HG02884 (cell line): ENCODE measurements around the gene NF2.

ENCODE experiments used
- ATAC-seq: cut with Tn5 transposase; IDR thresholded peaks from one replicate; pipeline ENCODE4 v1.9.1; 2021; ENCODE audit warnings: mild to moderate bottlenecking, moderate library complexity; ENCODE audit not compliant: unreplicated experiment

The NF2 gene

DNA sequence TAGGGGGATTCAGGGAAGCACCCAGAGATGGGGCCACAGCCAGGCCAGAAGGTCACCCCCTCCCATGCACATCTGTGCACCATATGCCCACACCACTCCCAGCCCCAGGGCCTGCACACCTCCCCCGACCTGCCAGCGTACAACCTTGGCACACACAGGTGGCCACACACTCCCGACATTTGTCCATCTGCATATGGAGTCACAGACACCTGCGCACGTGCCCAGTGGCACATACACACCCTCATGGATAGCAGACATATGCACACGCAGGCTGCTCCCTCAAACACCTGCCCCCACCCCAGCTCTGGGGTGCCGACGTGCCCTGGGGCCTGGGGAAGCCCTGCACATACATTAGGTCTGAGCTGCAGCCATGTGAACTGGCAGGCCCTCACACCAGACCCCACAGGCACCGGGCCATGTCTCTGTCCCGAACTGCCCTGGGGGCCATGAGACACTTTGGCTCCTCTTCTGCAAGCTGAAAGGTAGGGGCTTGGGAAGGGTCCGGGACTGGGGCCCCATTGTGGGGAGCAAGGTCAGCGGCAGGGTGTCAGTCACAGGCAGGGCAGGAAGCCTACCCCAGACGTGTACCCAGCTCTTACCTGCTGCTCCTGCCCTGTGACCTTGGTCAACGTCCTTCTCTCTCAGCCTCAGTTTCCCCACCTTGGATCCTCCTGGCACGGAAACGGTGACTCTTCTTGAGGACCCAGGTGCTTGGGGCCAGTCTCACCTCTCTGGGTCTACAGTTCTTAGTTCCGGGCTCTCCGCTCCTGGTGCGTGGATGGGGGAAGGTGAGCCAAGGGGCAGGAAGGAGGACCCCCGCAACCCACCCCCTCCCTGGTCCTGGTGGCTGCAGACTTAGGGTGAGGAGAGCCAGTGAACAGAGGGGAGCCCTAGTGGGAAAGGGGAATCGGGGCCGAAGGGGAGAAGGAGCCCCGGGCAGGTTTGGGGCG lies 115.8 kb downstream of the NF2 start:
- ATAC-seq = no peak

DNA sequence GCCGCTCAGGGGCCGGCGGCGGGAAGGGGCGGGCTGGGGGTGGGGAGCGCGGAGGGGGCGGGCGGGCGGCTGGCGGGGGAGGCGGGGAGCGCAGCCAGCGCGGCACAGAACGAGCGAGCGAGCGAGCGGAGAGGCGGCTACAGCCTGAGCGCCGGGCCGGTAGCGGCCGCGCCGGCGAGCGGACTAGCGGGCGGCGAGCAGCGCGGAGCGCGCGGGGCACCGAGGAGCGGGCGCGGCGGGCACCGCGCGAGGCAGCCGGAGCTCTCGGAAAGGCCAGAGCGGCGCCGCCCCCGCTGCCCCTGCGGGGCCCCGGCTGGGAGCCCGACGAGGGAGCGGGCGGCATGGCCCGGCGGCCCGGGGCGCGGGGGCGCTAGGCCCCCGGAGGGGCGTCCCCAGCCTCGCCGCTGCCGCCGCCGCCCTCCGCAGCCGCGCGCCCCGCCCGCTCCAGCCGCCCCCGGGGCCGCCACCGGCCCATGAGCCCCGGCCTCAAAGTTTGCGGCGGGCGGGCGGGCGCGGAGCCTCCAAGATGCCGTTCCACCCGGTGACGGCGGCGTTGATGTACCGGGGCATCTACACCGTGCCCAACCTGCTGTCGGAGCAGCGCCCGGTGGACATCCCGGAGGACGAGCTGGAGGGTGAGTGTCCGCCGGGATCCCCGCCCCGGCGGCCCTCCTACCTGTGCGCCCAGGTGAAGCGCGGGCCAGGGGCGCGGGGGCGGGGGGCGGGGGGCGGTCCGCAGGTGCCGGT lies 116.6 kb downstream of the NF2 start, which contains the start of gene CABP7:
Gene CABP7, plus strand, starts transcription at position 105 of the 747 bp plus-strand sequence. Its CDS starts 422 bp downstream, at position 527.
- no peak for ATAC-seq

DNA sequence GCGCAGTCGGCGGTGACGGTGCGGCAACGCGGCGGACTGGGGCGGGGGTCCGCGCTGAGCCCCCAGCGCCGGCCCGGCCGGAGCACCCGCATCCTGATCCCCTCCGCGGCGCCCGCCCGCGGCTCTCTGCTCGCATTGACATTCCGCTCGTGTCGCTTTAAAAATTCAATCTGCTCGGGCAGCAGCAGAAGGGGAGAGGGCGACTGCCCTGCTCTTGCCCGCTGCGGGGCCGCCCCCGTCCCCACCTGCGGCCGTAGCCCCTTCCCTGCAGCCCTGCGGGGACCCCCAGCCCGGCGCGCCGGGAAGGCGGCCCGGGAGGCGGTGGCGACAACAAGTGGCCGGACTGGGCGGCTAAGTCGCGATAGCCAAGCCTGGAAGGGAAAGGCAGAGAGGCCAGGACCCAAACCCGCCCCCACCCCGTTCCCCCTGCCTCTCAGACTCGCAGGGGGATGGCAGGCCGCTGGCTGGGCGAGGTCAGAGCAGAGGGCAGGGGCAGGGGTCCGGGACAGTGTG lies 117.4 kb downstream of the NF2 start:
- ATAC-seq = no peak

DNA sequence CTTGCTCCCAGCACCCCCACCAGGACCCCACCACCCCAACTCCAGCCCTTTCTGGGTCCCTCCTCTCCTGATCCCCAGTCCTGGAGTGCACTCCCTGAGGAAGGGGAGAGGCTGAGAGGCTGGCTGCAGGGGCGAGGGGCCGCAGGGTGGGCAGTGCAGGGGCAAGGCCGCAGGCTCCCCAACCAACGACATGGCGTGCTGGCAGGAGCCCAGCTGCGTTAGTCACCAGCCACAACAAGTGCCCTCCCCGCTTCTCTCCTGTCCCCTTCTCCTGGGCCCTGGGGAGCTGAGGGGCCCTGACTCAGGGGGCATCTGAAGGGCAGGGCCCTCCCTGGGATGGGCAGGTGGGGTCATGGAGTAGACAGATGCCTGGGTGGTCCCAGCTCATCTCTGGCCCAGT lies 118.7 kb downstream of the NF2 start:
- ATAC-seq = no peak

DNA sequence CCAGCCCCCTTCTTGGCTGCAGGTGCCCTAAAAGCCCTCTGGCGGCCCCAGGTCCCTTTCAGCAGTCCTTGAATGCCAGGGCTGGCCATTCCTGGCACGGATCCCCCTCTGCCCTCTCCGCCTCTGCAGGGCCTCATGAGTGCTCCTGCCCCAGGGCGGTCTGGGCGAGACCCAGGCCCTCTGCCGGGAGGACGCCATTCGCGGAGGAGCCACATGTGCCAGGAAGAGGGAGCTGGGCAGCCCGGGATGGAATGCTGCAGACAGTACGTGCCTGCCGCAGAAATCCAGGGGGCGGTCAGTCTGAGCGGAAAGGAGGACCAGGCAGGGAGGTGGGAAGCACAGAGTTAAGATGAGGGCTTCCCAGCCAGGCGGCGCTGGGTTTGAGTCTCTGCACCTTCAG lies 119.2 kb downstream of the NF2 start:
- ATAC-seq = no peak

DNA sequence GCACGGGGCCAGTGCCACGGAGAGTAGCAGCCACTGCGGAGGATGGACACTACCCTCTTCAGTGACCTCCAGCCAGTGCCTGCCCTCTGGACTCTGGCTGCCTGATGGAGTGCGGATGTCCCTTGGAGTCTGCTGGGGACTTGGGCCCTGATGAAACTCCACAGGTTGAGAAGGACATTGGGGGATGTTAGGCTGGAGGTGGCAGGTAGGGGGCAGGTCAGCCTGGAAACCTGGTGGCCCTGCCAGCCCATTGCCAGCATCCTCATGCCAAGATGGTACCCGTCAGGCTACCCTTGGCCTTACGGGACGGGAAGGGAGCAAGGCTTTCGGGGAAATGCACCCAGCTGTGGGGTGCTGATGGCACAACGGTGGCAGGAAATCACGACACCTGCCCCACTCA lies 120.3 kb downstream of the NF2 start:
- ATAC-seq = no peak

DNA sequence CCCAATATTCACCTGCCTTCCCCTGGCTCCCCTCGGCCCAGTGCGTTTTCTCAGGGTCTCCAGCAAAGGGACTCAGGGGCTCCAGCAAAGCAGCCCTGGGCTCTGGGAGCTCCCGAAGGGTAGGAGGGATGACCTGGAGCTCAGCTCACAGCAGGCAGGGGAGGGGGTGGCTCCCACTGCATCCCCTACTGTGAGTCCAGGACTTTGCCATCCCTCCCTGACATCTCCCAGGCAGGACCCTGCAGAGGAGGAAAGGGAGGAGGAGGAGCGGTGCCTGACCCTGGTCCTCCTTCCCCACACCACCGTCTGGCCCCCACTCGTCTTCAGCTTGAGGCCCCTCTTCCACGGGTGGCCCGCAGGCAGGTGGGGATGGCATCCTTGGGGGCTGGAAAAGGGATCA lies 121.4 kb downstream of the NF2 start:
- no peak for ATAC-seq

DNA sequence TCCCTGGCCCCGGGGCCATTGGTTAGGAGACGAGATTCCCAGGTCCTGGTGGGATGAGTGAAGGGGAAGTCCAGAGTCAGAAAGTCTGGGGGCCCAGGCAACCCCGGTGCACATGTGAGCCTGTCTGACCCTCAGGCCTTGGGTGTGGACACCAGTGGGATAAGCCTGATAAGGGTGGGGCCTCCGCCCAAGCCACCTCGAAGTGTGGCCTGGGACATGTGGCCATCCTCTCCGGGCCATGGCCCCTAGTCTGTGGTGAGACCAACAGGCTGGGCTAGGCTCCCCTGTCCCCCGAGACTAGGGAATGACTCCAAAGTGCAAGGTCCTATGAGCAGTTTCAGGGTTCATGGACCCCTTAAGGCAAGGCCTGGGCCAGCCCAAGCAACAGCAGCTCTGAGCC lies 122.7 kb downstream of the NF2 start:
- no peak for ATAC-seq

DNA sequence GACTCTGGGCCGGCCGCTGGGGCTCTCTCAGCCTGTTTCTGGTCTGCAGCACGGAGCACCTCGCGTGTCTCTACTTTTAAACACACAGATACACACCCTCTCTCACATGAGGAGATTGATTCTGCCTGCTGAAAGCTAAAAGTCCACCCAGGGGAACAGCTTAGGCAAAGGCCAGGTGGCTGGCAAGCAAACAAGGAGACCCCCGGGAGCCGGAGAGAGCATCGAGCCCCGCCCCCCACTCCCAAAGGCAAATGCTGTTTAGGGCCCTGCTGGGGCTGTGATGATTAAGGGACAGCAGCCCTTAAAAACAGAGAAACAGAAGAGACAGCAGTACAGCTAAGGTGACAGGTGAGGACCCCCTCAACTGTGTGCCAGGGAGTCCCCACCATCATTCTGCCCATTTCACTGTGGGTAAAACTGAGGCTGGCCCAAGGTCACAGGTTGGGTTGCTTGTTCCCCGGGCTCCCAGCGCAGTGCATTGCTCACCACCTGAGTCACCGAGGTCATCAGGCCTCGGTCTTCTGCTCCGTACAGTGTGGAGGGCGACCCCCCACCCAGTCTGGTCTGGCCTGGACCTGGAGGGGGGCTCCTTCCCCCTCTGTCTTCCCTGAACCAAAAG lies 123.2 kb downstream of the NF2 start:
- ATAC-seq = no peak

DNA sequence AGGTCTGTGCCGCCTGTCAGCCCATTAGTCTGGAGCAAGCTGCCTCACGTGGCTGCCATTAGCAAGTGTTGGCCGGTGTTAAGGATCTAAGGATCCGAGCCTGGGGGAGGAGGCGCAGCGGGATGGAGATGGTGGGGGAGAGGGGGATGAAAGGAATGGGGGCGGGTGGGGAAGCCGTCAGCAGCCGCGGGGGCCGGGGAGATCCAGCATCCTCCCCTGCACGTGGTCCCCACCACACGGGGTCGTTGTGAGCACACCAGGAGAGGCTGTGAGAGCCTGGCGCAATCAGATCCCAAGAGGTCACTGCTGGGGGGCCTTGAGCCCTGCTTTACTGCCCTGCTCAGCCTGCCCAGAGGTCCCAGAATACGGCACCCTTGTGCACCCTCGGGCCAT lies 123.7 kb downstream of the NF2 start:
- ATAC-seq = no peak

DNA sequence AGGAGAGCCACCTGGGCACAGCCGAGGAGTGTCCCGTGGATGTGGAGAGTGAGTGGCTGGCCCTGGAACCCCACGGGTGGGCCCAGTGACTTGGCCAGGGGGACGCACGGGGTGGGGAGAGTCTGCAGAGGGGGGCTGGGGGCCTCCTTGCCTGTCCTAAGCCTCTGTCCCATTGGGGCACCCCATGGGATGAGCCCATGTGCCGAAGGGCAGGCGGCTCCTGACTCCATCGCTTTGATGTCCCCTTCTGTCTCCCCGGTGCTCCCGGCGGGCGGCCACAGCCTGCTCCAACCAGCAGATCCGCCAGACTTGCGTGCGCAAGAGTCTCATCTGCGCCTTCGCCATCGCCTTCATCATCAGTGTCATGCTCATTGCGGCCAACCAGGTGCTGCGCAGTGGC lies 125.7 kb downstream of the NF2 start:
- no peak for ATAC-seq

DNA sequence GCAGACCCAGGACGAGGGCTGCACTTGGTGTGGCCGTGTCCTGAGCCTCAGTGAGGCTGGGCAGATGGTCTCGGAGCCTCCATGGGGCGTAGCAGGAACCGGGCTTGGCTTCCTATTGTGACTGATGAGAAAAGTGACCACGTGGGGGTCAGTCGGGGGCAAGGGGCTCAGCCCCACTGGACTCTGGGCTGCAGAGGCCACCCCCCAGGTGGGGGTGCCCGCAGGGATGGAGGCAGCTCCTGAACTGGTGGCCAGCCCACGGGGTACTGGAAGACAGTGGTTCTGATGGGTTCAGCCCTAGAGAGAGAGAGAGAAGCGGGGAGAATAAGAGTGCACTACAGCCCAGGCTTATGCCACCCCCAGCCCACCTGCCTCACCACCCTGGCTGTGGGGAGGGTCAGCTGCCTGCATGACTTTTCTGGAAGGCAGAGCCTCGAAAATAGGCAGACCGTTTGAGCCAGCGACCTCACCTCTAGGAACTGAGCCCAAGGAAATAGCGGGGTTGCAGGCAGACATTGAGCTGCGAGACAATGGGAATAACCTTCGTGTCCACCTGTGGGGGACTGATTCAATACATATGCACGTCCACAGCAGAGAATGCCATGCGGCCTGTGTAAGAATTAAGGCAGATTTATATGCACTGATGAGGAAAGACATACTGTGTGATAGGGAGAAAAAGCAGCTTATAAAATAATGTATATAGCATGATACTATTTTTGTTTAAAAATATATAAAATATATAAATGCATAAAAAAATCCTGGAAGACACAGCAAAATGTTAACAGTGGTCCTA lies 127.8 kb downstream of the NF2 start:
- no peak for ATAC-seq

DNA sequence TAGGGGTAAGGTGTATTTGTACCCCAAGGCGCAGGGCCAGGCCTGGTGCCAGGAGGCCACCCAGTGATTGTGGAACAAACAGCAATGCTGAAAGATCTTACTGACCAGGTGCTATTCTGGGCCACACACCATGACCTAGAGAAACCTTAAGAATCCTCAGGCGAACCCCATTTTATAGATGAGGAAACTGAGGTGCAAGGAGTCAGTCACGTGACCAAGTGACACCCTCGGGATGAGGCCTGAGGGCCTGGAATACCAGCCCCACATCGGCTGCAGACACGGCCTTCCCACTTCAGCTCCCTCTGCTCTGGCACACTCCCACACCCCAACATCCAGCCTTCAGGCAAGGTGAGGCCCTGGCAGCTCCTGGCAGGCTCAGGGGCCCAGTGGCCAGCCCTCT lies 129.4 kb downstream of the NF2 start:
- ATAC-seq = no peak

DNA sequence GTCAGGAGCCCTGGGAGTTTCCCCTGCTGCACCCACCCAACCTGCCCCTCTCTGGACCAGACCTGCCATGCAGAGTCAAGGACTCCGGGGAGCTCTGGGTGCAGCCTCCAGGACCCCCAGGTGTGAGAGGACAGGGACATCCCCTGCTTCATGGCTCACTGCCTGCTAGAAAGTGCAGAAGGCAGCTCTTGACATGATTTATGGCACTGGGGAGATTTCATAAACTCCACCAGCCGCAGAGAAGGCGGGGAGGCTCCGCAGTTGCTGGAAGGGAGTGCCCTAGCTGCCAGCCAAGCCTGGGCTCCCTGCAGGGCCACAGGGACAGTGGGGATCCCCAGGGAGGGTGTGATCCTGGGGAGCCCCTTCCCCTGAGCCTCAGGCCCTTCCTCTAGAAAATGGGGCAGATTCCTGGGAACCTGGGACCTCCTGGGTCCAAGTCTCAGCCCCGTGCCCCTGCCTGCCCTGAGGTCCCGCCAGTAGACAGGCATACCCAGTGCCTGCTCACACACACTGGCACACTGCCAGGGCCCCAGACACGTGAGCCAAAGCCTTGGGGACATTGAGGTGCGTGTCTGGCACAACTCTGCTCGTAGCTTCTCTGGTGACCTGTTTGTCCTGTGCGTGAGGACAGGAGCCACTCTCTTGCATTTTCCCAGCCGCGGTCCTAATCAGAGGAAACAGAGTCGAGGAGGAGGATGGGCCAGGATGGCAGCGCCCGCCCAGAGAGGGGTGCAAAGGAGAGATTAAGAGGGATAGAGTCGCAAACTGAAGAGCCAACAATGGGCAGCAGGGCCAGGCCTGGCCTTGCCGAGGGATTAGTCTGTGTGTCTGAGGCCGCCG lies 130.1 kb downstream of the NF2 start:
- ATAC-seq = no peak

DNA sequence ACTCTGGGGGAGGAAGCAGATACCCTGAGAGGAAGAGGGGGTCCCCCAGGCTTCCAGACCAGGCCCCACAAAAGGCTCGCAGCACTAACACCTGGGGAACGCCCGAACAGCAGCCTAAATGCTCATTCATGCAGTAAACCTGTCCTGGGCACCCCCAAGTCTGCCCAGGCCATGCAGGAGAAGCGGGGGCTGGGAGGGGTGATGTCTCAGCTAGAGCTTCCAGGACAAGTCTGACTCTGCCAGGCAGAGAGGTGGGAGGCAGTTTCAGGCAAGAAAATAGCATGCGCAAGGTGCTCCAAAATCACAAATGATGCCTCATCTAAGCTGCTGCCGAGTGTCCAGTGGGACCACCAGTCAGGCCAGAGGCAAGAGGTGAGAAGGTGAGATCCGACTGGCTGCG lies 131.0 kb downstream of the NF2 start:
- no peak for ATAC-seq

DNA sequence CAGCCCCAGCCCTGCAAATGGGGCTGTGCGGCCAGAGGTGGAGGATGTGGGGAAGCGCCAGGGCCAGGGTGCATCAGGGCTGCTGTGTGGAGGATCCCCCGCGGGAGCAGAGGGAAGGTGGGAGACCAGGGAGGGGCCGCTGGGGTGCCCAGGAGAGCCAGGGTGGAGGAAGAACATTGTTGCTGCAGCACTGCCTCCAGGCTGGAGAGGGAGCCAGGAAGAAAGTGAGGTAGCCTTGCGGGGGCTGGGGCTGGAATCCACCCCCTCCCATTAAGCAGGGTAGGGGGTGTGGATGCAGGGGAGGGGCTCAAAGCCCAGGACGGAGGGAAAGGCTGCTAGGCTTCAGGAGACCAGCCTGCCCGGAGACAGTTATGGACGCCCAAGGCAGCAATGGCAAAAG lies 131.4 kb downstream of the NF2 start:
- no peak for ATAC-seq

DNA sequence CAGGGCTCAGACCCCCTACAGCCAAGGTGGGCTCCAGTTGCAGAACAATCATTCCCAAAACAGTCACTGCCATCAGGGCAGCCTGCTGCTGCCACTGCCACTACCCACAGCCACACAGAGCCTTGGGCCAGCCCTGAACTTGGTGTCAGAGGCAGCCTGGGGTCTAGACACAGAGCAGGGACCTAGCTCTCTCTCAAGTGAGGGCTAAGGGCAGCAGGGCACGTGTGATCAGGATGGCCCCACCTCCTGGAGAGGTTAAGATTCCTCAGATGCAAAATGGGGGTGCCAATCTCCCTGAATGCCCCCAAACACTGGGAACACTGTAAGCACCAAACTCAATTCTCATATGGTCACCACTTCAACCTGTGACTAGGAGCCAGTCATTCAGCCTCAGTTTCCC lies 132.0 kb downstream of the NF2 start:
- ATAC-seq = no peak

DNA sequence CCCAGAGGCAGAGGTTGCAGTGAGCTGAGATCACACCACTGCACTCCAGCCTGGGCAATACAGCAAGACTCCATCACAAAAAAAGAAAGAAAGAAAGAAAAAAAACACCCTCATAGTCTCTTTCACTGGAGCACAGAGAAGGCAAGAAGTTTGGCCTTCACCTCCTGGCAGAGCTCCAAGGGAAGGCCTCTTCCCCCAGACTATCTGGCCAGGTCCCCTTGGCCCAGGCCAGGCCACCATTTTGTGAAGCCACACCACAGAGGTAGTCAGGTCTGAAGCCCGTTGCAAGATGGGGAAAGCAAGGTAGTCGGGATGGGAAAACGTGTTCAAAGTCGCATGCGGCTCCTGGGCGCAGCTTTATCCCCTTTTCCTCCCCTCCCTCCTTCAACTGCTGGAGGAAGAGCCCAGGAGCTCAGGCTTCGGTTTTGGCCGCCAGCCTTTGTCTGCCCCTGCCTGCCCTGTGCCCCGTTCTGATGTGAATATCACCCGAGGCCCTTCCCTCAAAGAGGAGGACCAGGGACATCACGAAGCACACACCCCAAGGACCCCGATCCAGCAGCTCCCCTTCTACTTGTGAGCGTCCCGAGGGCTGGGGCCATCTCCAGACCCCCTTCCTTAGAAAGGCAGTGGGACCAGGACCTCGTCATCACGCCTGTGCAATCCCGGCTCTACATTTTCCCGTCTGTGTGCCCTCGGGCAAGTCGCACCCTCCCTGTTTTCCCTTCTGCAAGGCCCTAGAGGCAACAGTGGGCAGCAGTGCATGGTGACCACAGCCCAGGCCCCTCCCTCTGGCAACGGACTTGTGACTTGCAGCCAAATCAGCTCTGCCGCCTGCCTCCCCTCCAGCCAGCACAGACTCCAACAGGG lies 134.1 kb downstream of the NF2 start:
- no peak for ATAC-seq
